H9 (cell line): ENCODE measurements around the gene TIMM23. TPM values are rescaled to one million over a fixed set of nuclear protein-coding genes. Genes with fewer than 3 reads are reported as not detected.
"Not testable (repeated sequence)": the region's sequence is repeated elsewhere in the genome, so short reads cannot be mapped to it uniquely, and the experiment has no call there.

Experiments used
- DNase-seq: peaks from one replicate; pipeline ENCODE4 v3.0.0-alpha.2; 2017
- H2AFZ ChIP-seq: one replicate; pipeline ENCODE4 v1.6.1; 2013; ENCODE audit warnings: mild to moderate bottlenecking, low read length, control low read depth, moderate library complexity
- H2AK5ac ChIP-seq: 2 replicates; pipeline ENCODE4 v1.6.1; 2013; ENCODE audit warnings: low read length, control low read depth, mixed read lengths; ENCODE audit not compliant: insufficient read length
- H2BK120ac ChIP-seq: one replicate; pipeline ENCODE4 v1.6.1; 2013; ENCODE audit warnings: low read depth, mild to moderate bottlenecking, low read length, control low read depth, inconsistent platforms; ENCODE audit not compliant: poor library complexity, severe bottlenecking
- H2BK12ac ChIP-seq: 2 replicates; pipeline ENCODE4 v1.6.1; 2013; ENCODE audit warnings: low read length, control low read depth, mixed read lengths, low read depth; ENCODE audit not compliant: insufficient read length
- H2BK15ac ChIP-seq: 2 replicates; pipeline ENCODE4 v1.6.1; 2013; ENCODE audit warnings: low read depth, low read length, control low read depth
- H2BK20ac ChIP-seq: one replicate; pipeline ENCODE4 v1.6.1; 2013; ENCODE audit warnings: low read depth, mild to moderate bottlenecking, low read length, control low read depth, inconsistent platforms; ENCODE audit not compliant: poor library complexity, severe bottlenecking
- H2BK5ac ChIP-seq: 2 replicates; pipeline ENCODE4 v1.6.1; 2013; ENCODE audit warnings: low read length, control low read depth, mixed read lengths; ENCODE audit not compliant: insufficient read length
- H3K14ac ChIP-seq: 2 replicates; pipeline ENCODE4 v1.6.1; 2013; ENCODE audit warnings: low read length, control low read depth; ENCODE audit not compliant: insufficient read depth
- H3K18ac ChIP-seq: 2 replicates; pipeline ENCODE4 v1.6.1; 2013; ENCODE audit warnings: low read depth, mild to moderate bottlenecking, mixed read lengths, low read length, control low read depth; ENCODE audit not compliant: insufficient read length
- H3K23ac ChIP-seq: 2 replicates; pipeline ENCODE4 v1.6.1; 2013; ENCODE audit warnings: low read length, control low read depth, mixed read lengths, low read depth; ENCODE audit not compliant: insufficient read length
- H3K23me2 ChIP-seq: 2 replicates; pipeline ENCODE4 v1.6.1; 2013; ENCODE audit warnings: low read depth, mild to moderate bottlenecking, mixed read lengths, low read length, control low read depth; ENCODE audit not compliant: insufficient read length, poor library complexity, severe bottlenecking
- H3K27ac ChIP-seq: 2 replicates; pipeline ENCODE4 v1.5.1; 2013; ENCODE audit warnings: low read length, control low read depth, mixed read lengths, low read depth; ENCODE audit not compliant: insufficient read length
- H3K27me3 ChIP-seq: 2 replicates; pipeline ENCODE4 v1.6.1; 2013; ENCODE audit warnings: low read length, control low read depth, inconsistent platforms; ENCODE audit not compliant: insufficient read depth
- H3K4ac ChIP-seq: 2 replicates; pipeline ENCODE4 v1.6.1; 2013; ENCODE audit warnings: low read depth, mild to moderate bottlenecking, control low read depth, inconsistent platforms, low read length, moderate library complexity
- H3K4me1 ChIP-seq: 2 replicates; pipeline ENCODE4 v1.6.1; 2013; ENCODE audit warnings: low read length, control low read depth, inconsistent platforms; ENCODE audit not compliant: insufficient read depth
- H3K4me2 ChIP-seq: 2 replicates; pipeline ENCODE4 v1.6.1; 2013; ENCODE audit warnings: low read length, control low read depth, mixed read lengths; ENCODE audit not compliant: insufficient read length, insufficient read depth
- H3K56ac ChIP-seq: 2 replicates; pipeline ENCODE4 v1.6.1; 2013; ENCODE audit warnings: low read depth, mild to moderate bottlenecking, mixed read lengths, low read length, control low read depth; ENCODE audit not compliant: insufficient read length
- H3K79me1 ChIP-seq: 2 replicates; pipeline ENCODE4 v1.6.1; 2013; ENCODE audit warnings: low read depth, mild to moderate bottlenecking, moderate library complexity, low read length, control low read depth, inconsistent platforms; ENCODE audit not compliant: insufficient read depth, poor library complexity, severe bottlenecking
- H3K79me2 ChIP-seq: 2 replicates; pipeline ENCODE4 v1.6.1; 2013; ENCODE audit warnings: low read length, control low read depth, inconsistent platforms; ENCODE audit not compliant: insufficient read depth
- H3K9ac ChIP-seq: 2 replicates; pipeline ENCODE4 v1.6.1; 2013; ENCODE audit warnings: low read length, control low read depth, mixed read lengths; ENCODE audit not compliant: insufficient read length; ENCODE audit errors: extremely low read depth
- H3K9me3 ChIP-seq: one replicate; pipeline ENCODE4 v1.6.1; 2013; ENCODE audit warnings: low read depth, low read length, inconsistent platforms; ENCODE audit not compliant: control insufficient read depth
- H3T11ph ChIP-seq: one replicate; pipeline ENCODE4 v1.6.1; 2013; ENCODE audit warnings: mild to moderate bottlenecking, low read length, control low read depth, inconsistent platforms
- H4K20me1 ChIP-seq: one replicate; pipeline ENCODE4 v1.6.1; 2013; ENCODE audit not compliant: control insufficient read depth, insufficient read length, insufficient read depth
- H4K5ac ChIP-seq: 2 replicates; pipeline ENCODE4 v1.6.1; 2013; ENCODE audit warnings: low read depth, mild to moderate bottlenecking, mixed read lengths, low read length, control low read depth; ENCODE audit not compliant: insufficient read length
- H4K8ac ChIP-seq: replicated peaks from 2 replicates; pipeline ENCODE4 v1.6.1; 2013; ENCODE audit warnings: low read length, control low read depth, mixed read lengths, low read depth; ENCODE audit not compliant: insufficient read length
- H4K91ac ChIP-seq: 2 replicates; pipeline ENCODE4 v1.6.1; 2013; ENCODE audit warnings: low read depth, mild to moderate bottlenecking, moderate library complexity, mixed read lengths, low read length, control low read depth; ENCODE audit not compliant: insufficient read length
- H3K27ac Mint-ChIP-seq, 3 experiments: 2 replicates in 2 of 3; 3 replicates in 1 of 3; pipeline ENCODE4 v1.8.0; 2020 to 2021; ENCODE audit warnings: mixed read lengths in 3 of 3, mild to moderate bottlenecking in 1 of 3, moderate library complexity in 1 of 3
- H3K27me3 Mint-ChIP-seq: 2 replicates; pipeline ENCODE4 v1.8.0; 2021; ENCODE audit warnings: low read depth, mild to moderate bottlenecking, moderate library complexity, mixed read lengths
- H3K36me3 Mint-ChIP-seq, 3 experiments: 2 replicates in 2 of 3; 3 replicates in 1 of 3; pipeline ENCODE4 v1.8.0; 2020 to 2021; ENCODE audit warnings: low read depth in 3 of 3, mixed read lengths in 3 of 3; ENCODE audit not compliant: insufficient read depth in 1 of 3
- H3K4me1 Mint-ChIP-seq, 2 experiments: 2 replicates each; pipeline ENCODE4 v1.8.0; 2020; ENCODE audit warnings: mixed read lengths in 2 of 2
- H3K4me3 Mint-ChIP-seq, 2 experiments: 2 replicates in 1 of 2; 3 replicates in 1 of 2; pipeline ENCODE4 v1.8.0; 2020 to 2021; ENCODE audit warnings: mild to moderate bottlenecking in 2 of 2, mixed read lengths in 2 of 2, moderate library complexity in 1 of 2
- H3K9me3 Mint-ChIP-seq, 2 experiments: 2 replicates in 1 of 2; 3 replicates in 1 of 2; pipeline ENCODE4 v1.8.0; 2020; ENCODE audit warnings: mild to moderate bottlenecking in 2 of 2, mixed read lengths in 2 of 2, moderate library complexity in 1 of 2
- WGBS: extraction: QIAGEN DNeasy Blood & Tissue Kit; methylation state at CpG from one replicate; pipeline ENCODE4 v1.1.7; 2013; ENCODE audit warnings: missing lambda C conversion rate, low lambda C conversion rate, mixed read lengths; ENCODE audit not compliant: insufficient read length; ENCODE audit errors: extremely low coverage; 5-methylcytosine and 5-hydroxymethylcytosine counted together
- total RNA-seq: library from RNA; stranded (reverse); gene quantifications from 2 replicates; pipeline ENCODE4 v1.2.1, GENCODE V29; 2021

The TIMM23 gene
- total RNA-seq, 1 experiment from 2014 or later, result 105 TPM

- H4K20me1 ChIP-seq, H3K9me3 ChIP-seq, H4K8ac ChIP-seq, H2BK20ac ChIP-seq, H3K9me3 Mint-ChIP-seq, H3T11ph ChIP-seq, H3K23me2 ChIP-seq, H3K14ac ChIP-seq, H3K56ac ChIP-seq, H3K4me3 Mint-ChIP-seq, H3K79me1 ChIP-seq, H3K27ac ChIP-seq, H3K27me3 ChIP-seq, H3K4me1 ChIP-seq, H3K9ac ChIP-seq, H3K4ac ChIP-seq, H2AK5ac ChIP-seq, H3K23ac ChIP-seq, H4K91ac ChIP-seq, DNase-seq, H3K27me3 Mint-ChIP-seq, H2BK15ac ChIP-seq, H3K4me2 ChIP-seq, H2AFZ ChIP-seq, H2BK5ac ChIP-seq, H3K79me2 ChIP-seq, H2BK12ac ChIP-seq, H3K4me1 Mint-ChIP-seq, H2BK120ac ChIP-seq, H4K5ac ChIP-seq, H3K27ac Mint-ChIP-seq, H3K18ac ChIP-seq: not testable (repeated sequence)
- H3K36me3 Mint-ChIP-seq, result peaks cover 4 to 26% (median 14%) of the 10 kb centered on the region in 3 experiments; a peak in 5 of 7 replicates
Measured at GRCh38 chr10:45948801-45949200, 23.5 kb upstream of the TIMM23 start.

GRCh38 chr10:45954367-45954766, 17.9 kb upstream of the TIMM23 start:
- Mint-ChIP-seq H3K4me1 (peaks cover 14 to 25% of the 10 kb centered on the region in 2 experiments), H3K36me3 (peaks cover 0 to 24% (median 0%) of the 10 kb centered on the region in 3 experiments; a peak in 3 of 7 replicates)
- H2BK20ac ChIP-seq, H3K4me3 Mint-ChIP-seq, DNase-seq, H3K79me2 ChIP-seq, H4K8ac ChIP-seq, H3K27me3 ChIP-seq, H2BK5ac ChIP-seq, H4K5ac ChIP-seq, H3K27ac ChIP-seq, H2BK120ac ChIP-seq, H3K9me3 Mint-ChIP-seq, H3K27ac Mint-ChIP-seq, H3K56ac ChIP-seq, H3K79me1 ChIP-seq, H3T11ph ChIP-seq, H3K14ac ChIP-seq, H3K4me2 ChIP-seq, H3K4ac ChIP-seq, H3K27me3 Mint-ChIP-seq, H4K91ac ChIP-seq, H3K23me2 ChIP-seq, H2AK5ac ChIP-seq, H2AFZ ChIP-seq, H3K18ac ChIP-seq, H2BK12ac ChIP-seq, H3K23ac ChIP-seq, H3K9me3 ChIP-seq, H3K9ac ChIP-seq, H2BK15ac ChIP-seq, H3K4me1 ChIP-seq, H4K20me1 ChIP-seq: not testable (repeated sequence)
- WGBS, result no CpG with 5 or more reads among the region's 4 CpGs
